Ureter (tissue), 1 donor: ENCODE results near the gene LINC01488. TPM values are rescaled to one million over a fixed set of nuclear protein-coding genes. Genes with fewer than 3 reads are reported as not detected.

Experiments
- DNase-seq: peaks from one replicate; pipeline ENCODE4 v3.0.0-alpha.2; 2020; ENCODE audit warnings: low spot score
- total RNA-seq: library from RNA; stranded (reverse); gene quantifications from one replicate; pipeline ENCODE4 v1.2.4, GENCODE V29; 2023
- donor health status: DM: yes; HTN: yes; CAD: no.

Gene LINC01488
- total RNA-seq, 1 donor from 2014 or later = not detected

GRCh38 chr11:69479591-69480271 lies 1.7 kb upstream of the LINC01488 start:
- no peak for DNase-seq

GRCh38 chr11:69480547-69481392 lies 693 bp upstream of the LINC01488 start:
- DNase-seq = no peak

- no peak for DNase-seq
Measured at GRCh38 chr11:69482322-69482721, 859 bp downstream of the LINC01488 start.

GRCh38 chr11:69483170-69483569 lies 1.7 kb downstream of the LINC01488 start:
- DNase-seq = no peak

GRCh38 chr11:69483691-69484426 lies 2.4 kb downstream of the LINC01488 start:
- no peak for DNase-seq

GRCh38 chr11:69484427-69485259 lies 3.2 kb downstream of the LINC01488 start:
- DNase-seq = no peak

GRCh38 chr11:69485337-69486041 lies 4.0 kb downstream of the LINC01488 start:
- no peak for DNase-seq

GRCh38 chr11:69486056-69486772 lies 4.8 kb downstream of the LINC01488 start:
- DNase-seq = no peak

- DNase-seq = no peak
Measured at GRCh38 chr11:69486773-69487291, 5.4 kb downstream of the LINC01488 start.

- DNase-seq = no peak
Measured at GRCh38 chr11:69487391-69487790, 5.9 kb downstream of the LINC01488 start.

- no peak for DNase-seq
Measured at GRCh38 chr11:69487849-69488542, 6.5 kb downstream of the LINC01488 start.

- DNase-seq = no peak
Measured at GRCh38 chr11:69488543-69488940, 7.1 kb downstream of the LINC01488 start.

- DNase-seq = no peak
Measured at GRCh38 chr11:69489031-69489745, 7.7 kb downstream of the LINC01488 start.

GRCh38 chr11:69489746-69490365 lies 8.4 kb downstream of the LINC01488 start:
- DNase-seq = no peak

- no peak for DNase-seq
Measured at GRCh38 chr11:69490516-69490915, 9.1 kb downstream of the LINC01488 start.

- no peak for DNase-seq
Measured at GRCh38 chr11:69491071-69492031, 9.9 kb downstream of the LINC01488 start.
